B cell (primary cell): ENCODE measurements around the gene PSMC6.

Source experiments
- CTCF ChIP-seq: fragments of 200-600 bp; IDR thresholded peaks from one replicate; pipeline ENCODE4 v1.8.0; 2022; ENCODE audit warnings: antibody characterized with exemption, mild to moderate bottlenecking
- EZH2 ChIP-seq: IDR thresholded peaks from 2 replicates; pipeline ENCODE4 v1.6.1; 2012; ENCODE audit warnings: borderline replicate concordance, low read depth, mild to moderate bottlenecking, moderate library complexity, low read length; ENCODE audit not compliant: insufficient read depth, poor library complexity, severe bottlenecking

GRCh38 chr14:52730709-52731111 lies 23.7 kb downstream of the PSMC6 start:
- no peak for TF ChIP-seq CTCF
- no peak for TF ChIP-seq EZH2
